Measurements from ENCODE around the gene KRTAP12-4. TPM values are rescaled to one million over a fixed set of nuclear protein-coding genes. Genes with fewer than 3 reads are reported as not detected.
"Not testable (repeated sequence)": the region's sequence is repeated elsewhere in the genome, so short reads cannot be mapped to it uniquely, and the experiment has no call there.

Gene KRTAP12-4
- total RNA-seq, 1 experiment from 2014 or later = not detected

DNA sequence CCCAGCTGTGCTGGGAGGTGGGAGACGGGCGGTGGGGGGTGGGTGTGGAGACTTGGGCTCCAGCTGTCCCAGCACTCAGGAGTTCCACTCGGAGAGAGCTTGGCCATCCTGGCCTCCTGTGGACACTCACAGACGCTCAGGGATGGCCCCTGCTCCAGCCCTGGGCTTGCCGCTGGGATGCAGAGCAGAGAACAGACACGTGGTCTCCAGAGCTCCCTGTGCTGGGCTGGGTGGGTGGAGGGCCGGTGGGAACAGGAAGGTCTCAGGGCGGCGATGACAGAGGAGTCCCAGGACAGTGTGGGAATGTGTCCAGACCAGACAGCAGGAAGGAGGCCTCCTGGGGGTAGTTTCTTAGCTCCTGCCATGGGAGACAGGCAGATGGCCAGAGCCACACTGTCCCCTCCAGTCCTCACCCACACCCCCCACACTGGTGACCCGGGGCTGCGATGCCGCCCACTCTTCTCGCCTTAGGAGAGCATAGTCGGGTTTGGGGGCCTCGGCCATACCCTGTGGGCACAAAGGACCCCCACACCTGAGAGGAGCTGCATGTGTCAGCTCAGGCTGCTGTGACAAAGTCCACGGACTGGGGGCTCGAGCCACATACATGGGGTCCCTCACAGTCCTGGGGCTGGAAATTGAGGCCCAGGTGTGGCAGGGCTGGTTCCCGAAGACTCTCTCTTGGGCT, 25.6 kb downstream of the KRTAP12-4 start:
- intact Hi-C loops (cut with micrococcal nuclease; ENCODE audit: unreplicated experiment) = no loop called here
- ChIA-PET CTCF (no interaction called here), POLR2A (no interaction called here)
- H3K27ac ChIP-seq (ENCODE audit: low read length) = no peak overlapping the region
- H3K36me3 ChIP-seq (ENCODE audit: control insufficient read depth, insufficient read depth, low read length) = no peaks in the 10 kb centered on the region
- TF ChIP-seq SIN3A (IDR thresholded peaks at IDR 0.05; ENCODE audit: borderline replicate concordance, insufficient read depth, low read depth, low read length) = no peak
- no peak for TF ChIP-seq POLR2AphosphoS5 (IDR thresholded peaks at IDR 0.05; ENCODE audit: low read depth, low read length)
- no peak for TF ChIP-seq CTCF (IDR thresholded peaks at IDR 0.05)
- no peak for TF ChIP-seq REST (IDR thresholded peaks at IDR 0.05; ENCODE audit: insufficient read depth in 1 of 2, low read depth in 2 of 2, low read length in 1 of 2)
- TF ChIP-seq TCF7L2 (IDR thresholded peaks at IDR 0.05; ENCODE audit: low read depth, low read length) = no peak
- no TSS peak for BruUV-seq (replicated peaks)
- no peak overlapping the region for H3K4me3 ChIP-seq (ENCODE audit: low read depth in 2 of 2, low read length in 2 of 2)
- in situ Hi-C loops (cut with HindIII; ENCODE audit: low pct_unique_long_range_greater_than_20kb, low sequenced_read_pairs) = no loop called here
- no peaks in the 10 kb centered on the region for H3K4me1 ChIP-seq (ENCODE audit: control insufficient read depth, insufficient read depth, low read length)
- H3K9me3 ChIP-seq (ENCODE audit: control insufficient read depth, insufficient read depth, low read depth, low read length) = peaks cover 3% of the 10 kb centered on the region; the same call in 1 of the 2 replicates
- no peak for ATAC-seq
- no peak for DNase-seq (ENCODE audit: low read depth, low spot score)
- H3K27me3 ChIP-seq (ENCODE audit: control insufficient read depth, insufficient read depth, low read length) = no peaks in the 10 kb centered on the region

DNA sequence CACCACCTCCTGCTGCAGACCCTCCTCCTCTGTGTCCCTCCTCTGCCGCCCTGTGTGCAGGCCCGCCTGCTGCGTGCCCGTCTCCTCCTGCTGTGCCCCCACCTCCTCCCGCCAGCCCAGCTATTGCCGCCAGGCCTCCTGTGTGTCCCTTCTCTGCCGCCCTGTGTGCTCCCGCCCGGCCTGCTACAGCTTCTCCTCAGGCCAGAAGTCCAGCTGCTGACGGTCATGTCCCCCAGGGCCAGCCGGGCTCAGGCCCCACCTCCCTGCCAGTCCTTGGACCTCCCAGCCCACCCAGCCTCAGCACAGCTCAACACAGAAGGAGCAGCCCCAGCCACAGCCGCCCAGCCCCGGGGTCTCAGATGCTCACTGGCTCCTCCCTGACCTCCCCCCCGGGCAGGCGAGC, 26.6 kb downstream of the KRTAP12-4 start:
- BruUV-seq (replicated peaks); H3K4me1 ChIP-seq (ENCODE audit: control insufficient read depth, insufficient read depth, low read length); H3K4me3 ChIP-seq (ENCODE audit: low read depth in 2 of 2, low read length in 2 of 2); H3K36me3 ChIP-seq (ENCODE audit: control insufficient read depth, insufficient read depth, low read length); H3K27ac ChIP-seq (ENCODE audit: low read length); ATAC-seq; H3K27me3 ChIP-seq (ENCODE audit: control insufficient read depth, insufficient read depth, low read length); intact Hi-C loops (cut with micrococcal nuclease; ENCODE audit: unreplicated experiment); in situ Hi-C loops (cut with HindIII; ENCODE audit: low pct_unique_long_range_greater_than_20kb, low sequenced_read_pairs); DNase-seq (ENCODE audit: low read depth, low spot score); H3K9me3 ChIP-seq (ENCODE audit: control insufficient read depth, insufficient read depth, low read depth, low read length); POLR2A ChIA-PET; CTCF ChIA-PET: not testable (repeated sequence)

GRCh38 chr21:44627181-44627822, 27.2 kb downstream of the KRTAP12-4 start:
- H3K9me3 ChIP-seq (ENCODE audit: control insufficient read depth, insufficient read depth, low read depth, low read length); H3K27me3 ChIP-seq (ENCODE audit: control insufficient read depth, insufficient read depth, low read length); intact Hi-C loops (cut with micrococcal nuclease; ENCODE audit: unreplicated experiment); POLR2A ChIA-PET; H3K4me3 ChIP-seq (ENCODE audit: low read depth in 2 of 2, low read length in 2 of 2); H3K4me1 ChIP-seq (ENCODE audit: control insufficient read depth, insufficient read depth, low read length); DNase-seq (ENCODE audit: low read depth, low spot score); in situ Hi-C loops (cut with HindIII; ENCODE audit: low pct_unique_long_range_greater_than_20kb, low sequenced_read_pairs); H3K36me3 ChIP-seq (ENCODE audit: control insufficient read depth, insufficient read depth, low read length); H3K27ac ChIP-seq (ENCODE audit: low read length); ATAC-seq; BruUV-seq (replicated peaks): not testable (repeated sequence)
- CTCF ChIA-PET = interaction anchor here (0.6 kb wide), 1 partner anchor 98 kb away, joined by 10 read pairs; no protein-coding TSS in a partner anchor
